Spleen (tissue), 11 donors: Measurements from ENCODE around the gene TTLL11. TPM values are rescaled to one million over a fixed set of nuclear protein-coding genes. Genes with fewer than 3 reads are reported as not detected.

ENCODE experiments used
- DNase-seq: peaks from one replicate; pipeline ENCODE4 v3.0.0-alpha.2; 2020
- H3K27ac ChIP-seq, 8 donors: fragments of 200-600 bp; sonication (generic) in 7 of 8; 1 replicate in 4 of 8; 2 replicates in 4 of 8; pipeline versions ENCODE4 v1.5.0 to v1.8.0; 2016 to 2021; ENCODE audit warnings: inconsistent platforms in 4 of 8, mild to moderate bottlenecking in 4 of 8, moderate library complexity in 1 of 8
- H3K27me3 ChIP-seq, 7 donors: fragments of 200-600 bp; sonication (generic) in 6 of 7; replicated peaks in 1 of 7; 1 replicate in 4 of 7; 2 replicates in 3 of 7; pipeline versions ENCODE4 v1.5.0 to v1.8.0; 2016 to 2021; ENCODE audit warnings: inconsistent platforms in 3 of 7, mild to moderate bottlenecking in 1 of 7
- H3K36me3 ChIP-seq, 6 donors: fragments of 200-600 bp; sonication (generic) in 5 of 6; 1 replicate in 4 of 6; 2 replicates in 2 of 6; pipeline versions ENCODE4 v1.5.0 to v1.8.0; 2016 to 2021; ENCODE audit warnings: inconsistent platforms in 2 of 6
- H3K4me1 ChIP-seq, 6 donors: fragments of 200-600 bp; sonication (generic) in 5 of 6; 1 replicate in 3 of 6; 2 replicates in 3 of 6; pipeline versions ENCODE4 v1.5.0 to v1.8.0; 2016 to 2021; ENCODE audit warnings: inconsistent platforms in 3 of 6
- H3K4me3 ChIP-seq, 8 donors: fragments of 200-600 bp; sonication (generic) in 7 of 8; 1 replicate in 4 of 8; 2 replicates in 4 of 8; pipeline versions ENCODE4 v1.5.0 to v1.8.0; 2016 to 2021; ENCODE audit warnings: inconsistent platforms in 4 of 8, mild to moderate bottlenecking in 4 of 8, moderate library complexity in 2 of 8
- H3K9me3 ChIP-seq, 8 donors: fragments of 200-600 bp; sonication (generic) in 7 of 8; 1 replicate in 4 of 8; 2 replicates in 4 of 8; pipeline versions ENCODE4 v1.5.0 to v1.8.0; 2016 to 2021; ENCODE audit warnings: inconsistent platforms in 4 of 8
- CTCF ChIP-seq, 11 experiments: fragments of 200-600 bp in 7 of 11; fragments of 450-650 bp in 4 of 11; sonication (generic) in 4 of 11; IDR thresholded peaks in 8 of 11; conservative IDR thresholded peaks in 3 of 11; 1 replicate in 7 of 11; 2 replicates in 4 of 11; pipeline versions ENCODE4 v1.4.0 to v1.8.0; 2016 to 2021; ENCODE audit warnings: antibody characterized with exemption in 11 of 11, inconsistent platforms in 4 of 11, mild to moderate bottlenecking in 1 of 11
- POLR2A ChIP-seq, 3 donors: fragments of 450-650 bp; IDR thresholded peaks; one replicate each; pipeline ENCODE4 v1.5.1; 2017; ENCODE audit warnings: antibody characterized with exemption in 3 of 3, mild to moderate bottlenecking in 1 of 3
- POLR2AphosphoS5 ChIP-seq, 3 donors: sonication (generic); formaldehyde crosslinking; IDR thresholded peaks; one replicate each; pipeline ENCODE4 v1.5.1; 2017; ENCODE audit warnings: antibody characterized with exemption in 3 of 3
- WGBS, 5 donors: extraction: QIAGEN DNeasy Blood & Tissue Kit in 3 of 5; methylation state at CpG; one replicate each; pipeline versions ENCODE4 v1.1.5 to v1.1.7; 2013 to 2018; 5-methylcytosine and 5-hydroxymethylcytosine counted together
- intact Hi-C: fragments of 100-400 bp; cut with DNase I; formaldehyde crosslinking; loops from one replicate; pipeline ENCODE4 v1.15.0; 2023; ENCODE audit warnings: low total_unique reads
- polyA plus RNA-seq, 3 donors: library from polyadenylated mRNA; stranded (reverse); fragments of 200-250 nt; gene quantifications; one replicate each; pipeline ENCODE4 v1.2.1, GENCODE V29; 2013
- total RNA-seq, 7 donors: library from RNA; depleted of rRNA in 3 of 7; stranded (reverse); fragments of >200 nt in 3 of 7; fragmentation: NEBNext Ultra II Directional in 4 of 7; extraction: Animal tissue kit (Norgen Biotek cat#: 25700) in 4 of 7; gene quantifications; one replicate each; pipeline versions ENCODE4 v1.1.0 to v1.2.1, GENCODE V29; 2016 to 2021
- donor health status: healthy with polysubstance abuse.
- donor health status: DM: no; HTN: no; CAD: no; lungs with moderate emphysema.
- donor health status: DM: no; HTN: no; CAD: no.
- donor health status: Bipolar disorder and iron deficiency.
- donor health status: healthy.
- donor health status: DM: no; HTN: no; CAD: no.
- donor health status: DM: yes; HTN: yes; CAD: no.

Gene TTLL11
- total and polyA plus RNA-seq, 10 donors, result 1.6 to 12.8 (median 7.3) TPM

DNA sequence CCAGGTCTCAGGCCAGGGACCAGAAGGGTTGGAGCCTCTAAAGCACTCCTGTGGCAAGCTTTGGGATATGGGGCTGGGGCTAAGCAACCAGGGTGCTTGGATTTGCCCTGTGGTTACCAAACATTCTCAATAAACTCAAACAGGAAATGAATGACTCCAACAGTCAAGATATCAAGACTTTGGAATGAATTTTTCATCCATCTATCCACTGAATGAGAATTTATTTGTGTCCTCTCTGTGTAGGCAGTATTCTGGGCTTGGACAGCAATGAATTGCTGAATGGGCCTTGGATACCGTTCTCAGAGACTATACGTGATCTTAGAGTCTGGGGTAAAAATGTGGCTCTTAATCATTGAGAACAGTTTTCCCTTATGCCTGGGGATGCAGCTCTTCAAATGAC is 229.2 kb downstream of the TTLL11 start:
- WGBS, 5 donors, result 87 to 96% (median 94%) methylated on average over 2 of the region's 2 CpGs

DNA sequence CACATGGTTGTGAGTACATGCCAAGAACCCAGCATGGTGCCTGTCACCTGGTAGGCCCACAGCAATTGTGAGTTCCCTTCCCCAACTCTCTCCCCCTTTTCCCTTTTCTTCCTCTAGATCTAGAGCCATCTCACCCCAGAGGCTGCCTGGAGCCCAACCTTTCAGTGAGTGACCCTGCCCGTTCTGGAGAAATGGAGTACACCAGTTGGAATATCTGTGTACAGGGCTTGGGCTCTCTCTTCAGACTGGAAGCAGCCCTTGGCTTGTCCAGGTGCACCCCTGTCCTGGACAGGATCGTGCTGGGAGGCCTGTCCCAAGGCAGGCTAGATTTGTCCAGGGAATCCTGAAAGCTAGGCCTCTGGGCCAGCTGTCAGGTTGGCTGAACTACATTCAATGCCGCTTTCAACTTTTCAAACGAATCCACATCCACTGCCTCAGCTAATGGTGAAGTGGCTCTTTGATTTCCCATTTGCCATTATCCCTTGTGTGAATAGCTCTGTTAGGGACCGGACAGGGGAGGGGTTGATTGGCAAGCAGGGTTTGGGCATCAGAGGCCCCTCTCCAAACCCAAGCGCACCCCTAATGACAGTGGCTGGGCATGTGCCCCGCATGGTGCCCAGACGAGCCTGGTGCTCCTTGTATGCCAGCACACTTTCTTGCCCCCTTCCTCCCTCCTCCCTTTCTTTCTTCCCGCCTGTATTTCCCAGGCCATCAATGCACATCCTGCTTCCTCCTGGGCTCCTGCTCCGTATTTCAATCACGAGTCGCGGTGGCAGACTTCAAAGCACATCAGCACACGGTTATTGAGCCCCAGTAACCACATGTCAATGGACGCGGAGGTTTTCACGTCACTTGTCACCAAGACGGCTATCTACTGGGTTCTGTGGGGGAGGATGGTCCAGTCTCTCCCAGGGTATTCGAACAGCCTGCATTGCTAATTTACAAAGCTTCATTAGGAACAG is 230.5 kb downstream of the TTLL11 start:
- Histone ChIP-seq H3K27me3 (no peaks in the 10 kb centered on the region), H3K36me3 (no peaks in the 10 kb centered on the region), H3K4me1 (peaks cover 0 to 11% (median 0%) of the 10 kb centered on the region in 6 donors), H3K4me3 (no peak overlapping the region), H3K27ac (no peak overlapping the region), H3K9me3 (no peaks in the 10 kb centered on the region)
- no peak for TF ChIP-seq CTCF (IDR thresholded peaks at IDR 0.05 in 8 of 11, conservative IDR thresholded peaks at IDR 0.05 in 3 of 11)
- intact Hi-C loops, result no loop called here
- WGBS, 5 donors, result 87 to 94% (median 90%) methylated on average over 19 of the region's 19 CpGs
- DNase-seq, result no peak

More for the DNA sequence above, 229.2 kb downstream of the TTLL11 start:
- no peak overlapping the region for H3K27ac ChIP-seq
- no peak for DNase-seq
- H3K27me3 ChIP-seq, result no peaks in the 10 kb centered on the region
- peaks cover 0 to 8% (median 0%) of the 10 kb centered on the region in 6 donors for H3K4me1 ChIP-seq
- no peaks in the 10 kb centered on the region for H3K9me3 ChIP-seq
- no peak overlapping the region for H3K4me3 ChIP-seq
- H3K36me3 ChIP-seq, result peaks cover 0 to 2% (median 0%) of the 10 kb centered on the region in 6 donors
- intact Hi-C loops, result no loop called here
- TF ChIP-seq POLR2AphosphoS5 (IDR thresholded peaks at IDR 0.05) (no peak), CTCF (IDR thresholded peaks at IDR 0.05 in 8 of 11, conservative IDR thresholded peaks at IDR 0.05 in 3 of 11) (no peak), POLR2A (IDR thresholded peaks at IDR 0.05) (no peak)

- DNase-seq, result no peak
- Histone ChIP-seq H3K36me3 (no peaks in the 10 kb centered on the region), H3K4me1 (peaks cover 0 to 11% (median 0%) of the 10 kb centered on the region in 6 donors), H3K27me3 (no peaks in the 10 kb centered on the region), H3K27ac (no peak overlapping the region), H3K9me3 (no peaks in the 10 kb centered on the region), H3K4me3 (no peak overlapping the region)
- intact Hi-C loops, result no loop called here
- TF ChIP-seq POLR2AphosphoS5 (IDR thresholded peaks at IDR 0.05), result peak in 1 of 3 donors; percentile 11
- no peak for TF ChIP-seq POLR2A (IDR thresholded peaks at IDR 0.05)
- TF ChIP-seq CTCF (IDR thresholded peaks at IDR 0.05 in 8 of 11, conservative IDR thresholded peaks at IDR 0.05 in 3 of 11), result peak in 8 of 11 experiments; percentile 32 to 58 (median 48)
- 62 to 68% (median 66%) methylated on average over 3 to 4 of the region's 4 CpGs for WGBS, 5 donors
Measured at GRCh38 chr9:121861501-121862180, 231.5 kb downstream of the TTLL11 start.

DNA sequence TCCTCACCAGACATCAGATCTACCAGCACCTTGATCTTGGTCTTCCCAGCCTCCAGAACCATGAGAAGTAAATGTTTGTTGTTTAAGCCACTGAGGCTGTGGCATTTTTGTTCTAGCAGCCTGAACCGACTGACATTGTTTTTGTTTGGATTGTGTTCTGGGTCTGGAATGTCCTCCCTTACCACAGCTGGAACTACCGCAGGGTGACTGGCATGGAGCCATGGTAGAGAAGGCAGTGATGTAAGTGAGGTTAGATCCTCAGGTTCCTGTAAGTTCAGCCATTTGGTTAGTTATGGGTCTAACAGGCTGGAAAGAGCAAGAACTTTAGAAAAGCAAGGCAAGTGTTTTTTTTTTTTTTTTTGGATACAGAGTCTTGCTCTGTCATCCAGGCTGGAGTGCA is 232.4 kb downstream of the TTLL11 start:
- intact Hi-C loops, result no loop called here
- no peak overlapping the region for H3K4me3 ChIP-seq
- no peak for DNase-seq
- no peaks in the 10 kb centered on the region for H3K27me3 ChIP-seq
- WGBS, 5 donors, result 60 to 94% (median 85%) methylated on average over 2 of the region's 2 CpGs
- no peaks in the 10 kb centered on the region for H3K9me3 ChIP-seq
- H3K4me1 ChIP-seq, result peaks cover 0 to 11% (median 0%) of the 10 kb centered on the region in 6 donors
- H3K27ac ChIP-seq, result no peak overlapping the region
- no peaks in the 10 kb centered on the region for H3K36me3 ChIP-seq
- TF ChIP-seq CTCF (IDR thresholded peaks at IDR 0.05 in 8 of 11, conservative IDR thresholded peaks at IDR 0.05 in 3 of 11) (no peak), POLR2AphosphoS5 (IDR thresholded peaks at IDR 0.05) (no peak), POLR2A (IDR thresholded peaks at IDR 0.05) (no peak)
